ENCODE data around the gene NUDCD3.

GRCh38 chr7:44477938-44478337, 12.5 kb downstream of the NUDCD3 start:
- TF ChIP-seq POLR2A (IDR thresholded peaks at IDR 0.05) = no peak
- TF ChIP-seq, protein P1, sequence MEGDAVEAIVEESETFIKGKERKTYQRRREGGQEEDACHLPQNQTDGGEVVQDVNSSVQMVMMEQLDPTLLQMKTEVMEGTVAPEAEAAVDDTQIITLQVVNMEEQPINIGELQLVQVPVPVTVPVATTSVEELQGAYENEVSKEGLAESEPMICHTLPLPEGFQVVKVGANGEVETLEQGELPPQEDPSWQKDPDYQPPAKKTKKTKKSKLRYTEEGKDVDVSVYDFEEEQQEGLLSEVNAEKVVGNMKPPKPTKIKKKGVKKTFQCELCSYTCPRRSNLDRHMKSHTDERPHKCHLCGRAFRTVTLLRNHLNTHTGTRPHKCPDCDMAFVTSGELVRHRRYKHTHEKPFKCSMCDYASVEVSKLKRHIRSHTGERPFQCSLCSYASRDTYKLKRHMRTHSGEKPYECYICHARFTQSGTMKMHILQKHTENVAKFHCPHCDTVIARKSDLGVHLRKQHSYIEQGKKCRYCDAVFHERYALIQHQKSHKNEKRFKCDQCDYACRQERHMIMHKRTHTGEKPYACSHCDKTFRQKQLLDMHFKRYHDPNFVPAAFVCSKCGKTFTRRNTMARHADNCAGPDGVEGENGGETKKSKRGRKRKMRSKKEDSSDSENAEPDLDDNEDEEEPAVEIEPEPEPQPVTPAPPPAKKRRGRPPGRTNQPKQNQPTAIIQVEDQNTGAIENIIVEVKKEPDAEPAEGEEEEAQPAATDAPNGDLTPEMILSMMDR (IDR thresholded peaks at IDR 0.05) = no peak
- no peak for TF ChIP-seq EP300 (IDR thresholded peaks at IDR 0.05)
- TF ChIP-seq POLR2AphosphoS5 (IDR thresholded peaks at IDR 0.05) = no peak
